BE2C (cell line): Measurements from ENCODE around the gene OR5D13. TPM values are rescaled to one million over a fixed set of nuclear protein-coding genes. Genes with fewer than 3 reads are reported as not detected.

Experiments
- DNase-seq: peaks from one replicate; pipeline ENCODE4 v3.0.0-alpha.2; 2020
- H3K27me3 ChIP-seq: fragments of 250-450 bp; sonication (Bioruptor Pico); 2 replicates; pipeline ENCODE4 v1.5.1; 2020; ENCODE audit warnings: mild to moderate bottlenecking
- H3K36me3 ChIP-seq: fragments of 250-450 bp; sonication (Bioruptor Pico); 2 replicates; pipeline ENCODE4 v1.5.1; 2020; ENCODE audit warnings: mild to moderate bottlenecking
- H3K4me1 ChIP-seq: fragments of 250-450 bp; sonication (Bioruptor Pico); 2 replicates; pipeline ENCODE4 v1.5.1; 2020
- H3K4me3 ChIP-seq: 2 replicates; pipeline ENCODE4 v1.5.1; 2011; ENCODE audit warnings: low read depth, low read length
- H3K9me3 ChIP-seq: fragments of 250-450 bp; sonication (Bioruptor Pico); 2 replicates; pipeline ENCODE4 v1.5.1; 2020
- CTCF ChIP-seq: IDR thresholded peaks from 2 replicates; pipeline ENCODE4 v1.5.1; 2012; ENCODE audit warnings: mild to moderate bottlenecking, low read depth, low read length
- polyA plus RNA-seq: library from polyadenylated mRNA; unstranded; fragments of >200 nt; gene quantifications from one replicate; pipeline ENCODE4 v1.2.1, GENCODE V29; 2012; ENCODE audit warnings: low read depth, missing spikeins; ENCODE audit not compliant: insufficient read length, insufficient read depth

OR5D13 gene
- polyA plus RNA-seq, result not detected

- H3K36me3 ChIP-seq, result no peaks in the 10 kb centered on the region
- H3K4me1 ChIP-seq, result no peaks in the 10 kb centered on the region
- H3K4me3 ChIP-seq, result no peak within 1 kb of the TSS
- TF ChIP-seq CTCF, result no peak
- DNase-seq, result no peak
- no peaks in the 10 kb centered on the region for H3K9me3 ChIP-seq
- no peaks in the 10 kb centered on the region for H3K27me3 ChIP-seq
Observed at GRCh38 chr11:55773138-55773537, at the start of gene OR5D13. Gene OR5D13, plus strand, starts transcription at chr11:55773438. Its CDS starts 0 bp downstream, at chr11:55773438.

GRCh38 chr11:55726715-55727324 is 46.4 kb upstream of the OR5D13 start:
- no peaks in the 10 kb centered on the region for H3K9me3 ChIP-seq
- DNase-seq, result peak; percentile 24
- H3K4me1 ChIP-seq, result no peaks in the 10 kb centered on the region
- H3K27me3 ChIP-seq, result no peaks in the 10 kb centered on the region
- H3K36me3 ChIP-seq, result no peaks in the 10 kb centered on the region
- peak; percentile 43 for TF ChIP-seq CTCF
- no peak overlapping the region for H3K4me3 ChIP-seq

GRCh38 chr11:55732936-55733335 is 40.3 kb upstream of the OR5D13 start:
- Histone ChIP-seq H3K4me3 (no peak overlapping the region), H3K4me1 (no peaks in the 10 kb centered on the region), H3K9me3 (no peaks in the 10 kb centered on the region), H3K36me3 (no peaks in the 10 kb centered on the region), H3K27me3 (no peaks in the 10 kb centered on the region)
- DNase-seq, result no peak
- TF ChIP-seq CTCF, result no peak

- H3K9me3 ChIP-seq, result no peaks in the 10 kb centered on the region
- no peak for DNase-seq
- no peak for TF ChIP-seq CTCF
- H3K36me3 ChIP-seq, result no peaks in the 10 kb centered on the region
- H3K27me3 ChIP-seq, result no peaks in the 10 kb centered on the region
- no peak overlapping the region for H3K4me3 ChIP-seq
- H3K4me1 ChIP-seq, result no peaks in the 10 kb centered on the region
Observed at GRCh38 chr11:55791606-55792005, 18.4 kb downstream of the OR5D13 start.

- TF ChIP-seq CTCF, result no peak
- Histone ChIP-seq H3K9me3 (no peaks in the 10 kb centered on the region), H3K4me3 (no peak overlapping the region)
Observed at GRCh38 chr11:55793321-55793720, 20.1 kb downstream of the OR5D13 start.

GRCh38 chr11:55795256-55795655 is 22.0 kb downstream of the OR5D13 start, which contains the start of gene OR5D14:
Gene OR5D14, plus strand, starts transcription at chr11:55795556. Its CDS starts 0 bp downstream, at chr11:55795556.
- Histone ChIP-seq H3K4me1 (no peaks in the 10 kb centered on the region), H3K27me3 (no peaks in the 10 kb centered on the region), H3K36me3 (no peaks in the 10 kb centered on the region), H3K9me3 (no peaks in the 10 kb centered on the region), H3K4me3 (no peak within 1 kb of the TSS)
- DNase-seq, result no peak
- no peak for TF ChIP-seq CTCF

More at GRCh38 chr11:55793321-55793720, 20.1 kb downstream of the OR5D13 start:
- DNase-seq, result no peak
- Histone ChIP-seq H3K27me3 (no peaks in the 10 kb centered on the region), H3K36me3 (no peaks in the 10 kb centered on the region), H3K4me1 (no peaks in the 10 kb centered on the region)
